ENCODE measurements around the gene NLK.
A peak's percentile ranks its signal among the peaks of the same experiment; 100 is the strongest.
"Not testable (repeated sequence)": the region's sequence is repeated elsewhere in the genome, so short reads cannot be mapped to it uniquely, and the experiment has no call there.

Gene NLK

GRCh38 chr17:28173031-28173561 lies 130.6 kb downstream of the NLK start:
- no peak for DNase-seq
- in situ Hi-C loops (cut with HindIII; ENCODE audit: low pct_ligation_motif_present, low pct_unique_long_range_greater_than_20kb, low sequenced_read_pairs) = no loop called here

- in situ Hi-C loops (cut with HindIII; ENCODE audit: low pct_ligation_motif_present, low pct_unique_long_range_greater_than_20kb, low sequenced_read_pairs) = no loop called here
- DNase-seq = no peak
These were observed 131.3 kb downstream of the NLK start for GRCh38 chr17:28173801-28174200.

DNA sequence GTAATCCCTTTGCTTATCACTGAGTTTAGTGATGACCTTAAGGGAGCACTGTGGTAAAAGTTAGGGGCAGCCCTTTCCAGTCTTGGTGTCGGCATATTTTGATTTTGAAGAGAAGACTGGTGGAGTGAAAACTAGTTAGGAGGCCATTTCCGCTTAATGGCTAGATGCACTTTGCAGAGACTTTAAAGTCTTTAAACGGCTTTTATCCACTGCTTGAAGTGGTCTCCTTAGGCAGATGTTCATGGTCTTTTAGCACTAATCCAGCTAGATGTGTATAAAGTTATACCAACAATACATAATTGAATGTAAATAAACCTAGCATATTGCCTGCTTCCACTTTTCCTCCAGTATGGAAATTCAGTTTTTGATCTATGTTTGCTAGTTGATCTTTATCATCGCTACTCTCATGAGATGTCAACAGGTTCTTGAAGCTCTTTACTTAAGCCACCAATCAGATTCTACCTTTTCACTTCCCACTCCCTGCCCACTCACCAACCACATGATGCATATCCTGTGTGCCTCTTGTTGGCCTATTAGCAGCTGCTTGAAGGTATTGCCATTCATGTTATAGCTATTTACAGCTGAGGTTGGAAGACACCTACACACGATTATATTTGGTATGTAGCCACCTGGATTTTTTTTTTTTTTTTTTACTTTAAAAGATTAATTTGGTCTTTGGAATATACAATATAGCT lies 132.0 kb downstream of the NLK start:
- DNase-seq = no peak
- in situ Hi-C loops (cut with HindIII; ENCODE audit: low pct_ligation_motif_present, low pct_unique_long_range_greater_than_20kb, low sequenced_read_pairs) = no loop called here

DNA sequence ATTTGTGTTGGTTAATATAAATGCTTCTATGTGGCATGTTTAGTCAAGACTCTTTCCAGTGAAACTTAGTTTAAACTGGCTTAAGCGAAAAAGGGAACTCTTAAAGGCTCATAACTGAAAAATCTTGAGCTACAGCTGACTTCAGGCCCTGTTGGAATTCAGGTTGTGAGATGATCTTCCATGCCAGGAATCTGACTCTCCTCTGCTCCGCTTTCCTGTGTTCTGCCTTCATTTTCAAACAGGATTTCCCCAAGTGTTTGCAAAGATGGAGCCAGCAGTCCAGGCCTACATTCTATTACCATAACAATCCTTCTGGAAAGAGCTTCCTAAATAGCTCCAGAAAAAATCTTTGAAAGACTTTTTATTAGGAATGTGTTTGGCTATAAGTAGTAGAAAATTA lies 134.9 kb downstream of the NLK start:
- in situ Hi-C loops (cut with HindIII; ENCODE audit: low pct_ligation_motif_present, low pct_unique_long_range_greater_than_20kb, low sequenced_read_pairs) = no loop called here
- no peak for DNase-seq

DNA sequence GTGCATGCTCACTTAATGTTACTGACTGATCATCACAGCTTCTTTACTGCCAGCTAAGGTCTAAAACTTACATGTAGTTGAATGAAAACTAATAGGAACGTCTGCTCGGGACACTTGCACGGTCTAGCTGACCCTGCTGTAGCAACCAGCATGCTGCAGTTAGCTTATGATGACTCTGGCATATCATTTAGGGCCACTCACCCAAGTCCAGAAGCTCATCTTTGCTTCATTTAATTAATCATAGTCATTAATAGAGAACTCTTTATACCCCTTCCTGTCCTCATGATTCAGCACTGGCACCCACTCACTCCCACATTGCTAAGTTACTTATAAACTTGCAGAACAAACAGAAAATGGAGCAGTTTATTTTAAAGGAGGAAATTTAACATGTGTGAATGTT lies 136.3 kb downstream of the NLK start:
- in situ Hi-C loops (cut with HindIII; ENCODE audit: low pct_ligation_motif_present, low pct_unique_long_range_greater_than_20kb, low sequenced_read_pairs) = no loop called here
- peak; percentile 22 for DNase-seq

DNA sequence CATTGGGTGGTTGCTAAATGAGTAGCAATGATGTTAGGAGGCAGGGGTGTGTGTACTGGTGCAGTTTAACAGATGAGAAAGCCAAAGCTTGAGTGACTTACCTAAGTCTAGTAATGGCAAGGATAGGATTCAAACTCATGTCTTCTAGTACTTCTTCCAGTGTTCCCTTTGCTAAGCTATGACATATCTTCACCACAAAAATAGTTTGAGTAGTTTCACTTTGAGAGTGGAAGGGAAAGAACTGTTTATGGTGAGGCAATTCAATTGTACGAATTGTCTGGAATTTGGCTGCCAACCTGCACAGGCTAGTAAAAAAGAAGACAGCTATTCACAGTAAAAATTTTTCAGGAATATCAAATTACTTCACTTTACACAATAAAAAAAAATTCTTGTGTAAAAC lies 138.0 kb downstream of the NLK start:
- in situ Hi-C loops (cut with HindIII; ENCODE audit: low pct_ligation_motif_present, low pct_unique_long_range_greater_than_20kb, low sequenced_read_pairs) = no loop called here
- DNase-seq = no peak

- in situ Hi-C loops (cut with HindIII; ENCODE audit: low pct_ligation_motif_present, low pct_unique_long_range_greater_than_20kb, low sequenced_read_pairs) = no loop called here
- DNase-seq = no peak
These were observed 139.1 kb downstream of the NLK start for GRCh38 chr17:28181568-28181967.

DNA sequence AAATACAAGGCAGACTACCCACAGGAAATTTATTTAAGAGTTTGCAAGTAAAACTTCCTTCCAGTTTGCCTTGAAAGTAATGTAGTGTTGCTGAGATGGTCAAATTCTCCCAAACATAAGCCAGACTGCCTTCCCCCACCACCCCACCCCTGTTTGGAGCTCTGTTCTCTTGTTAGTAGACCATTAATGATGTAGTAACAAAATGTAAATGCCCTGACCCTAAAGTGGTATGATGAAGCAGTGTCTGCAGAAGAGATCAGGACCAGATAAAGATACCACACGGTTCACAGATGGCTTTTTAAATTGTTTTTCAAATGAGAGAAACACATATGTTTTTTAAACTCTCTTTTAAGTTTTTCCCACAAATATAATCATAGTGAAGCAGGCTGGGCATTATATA lies 140.1 kb downstream of the NLK start:
- in situ Hi-C loops (cut with HindIII; ENCODE audit: low pct_ligation_motif_present, low pct_unique_long_range_greater_than_20kb, low sequenced_read_pairs) = no loop called here

DNA sequence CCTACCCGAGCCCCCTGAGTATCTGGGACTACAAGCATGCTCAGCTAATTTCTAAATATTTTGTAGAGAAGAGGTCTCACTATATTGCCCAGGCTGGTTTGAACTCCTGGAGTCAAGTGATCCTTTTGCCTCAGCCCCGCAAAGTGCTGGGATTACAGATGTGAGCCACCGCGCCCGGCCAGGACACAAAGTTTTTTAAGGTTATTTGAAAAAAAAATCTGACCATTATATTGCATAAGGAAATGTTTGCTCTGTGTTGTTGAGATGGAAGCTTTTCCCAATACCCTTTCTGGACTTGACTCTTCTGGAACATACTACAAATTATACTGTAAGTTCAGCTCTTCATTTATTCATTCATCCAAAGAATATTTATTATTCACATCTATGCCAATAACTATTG lies 143.2 kb downstream of the NLK start:
- no peak for DNase-seq
- in situ Hi-C loops (cut with HindIII; ENCODE audit: low pct_ligation_motif_present, low pct_unique_long_range_greater_than_20kb, low sequenced_read_pairs) = no loop called here

More for the DNA sequence above, 140.1 kb downstream of the NLK start:
- DNase-seq = no peak

DNA sequence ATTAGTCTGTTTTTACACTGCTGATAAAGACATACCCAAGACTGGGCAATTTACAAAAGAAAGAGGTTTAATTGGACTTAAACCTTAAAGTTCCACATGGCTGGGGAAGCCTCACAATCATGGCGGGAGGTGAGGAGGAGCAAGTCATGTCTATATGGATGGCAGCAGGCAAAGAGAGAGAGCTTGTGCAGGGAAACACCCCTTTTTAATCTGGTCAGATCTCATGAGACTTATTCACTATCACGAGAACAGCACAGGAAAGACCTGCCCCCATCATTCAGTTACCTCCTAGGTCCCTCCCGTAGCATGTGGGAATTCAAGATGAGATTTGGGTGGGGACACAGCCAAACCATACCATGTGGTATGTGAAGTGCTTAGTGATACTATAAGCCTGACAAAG lies 144.0 kb downstream of the NLK start:
- DNase-seq; in situ Hi-C loops (cut with HindIII; ENCODE audit: low pct_ligation_motif_present, low pct_unique_long_range_greater_than_20kb, low sequenced_read_pairs): not testable (repeated sequence)

DNA sequence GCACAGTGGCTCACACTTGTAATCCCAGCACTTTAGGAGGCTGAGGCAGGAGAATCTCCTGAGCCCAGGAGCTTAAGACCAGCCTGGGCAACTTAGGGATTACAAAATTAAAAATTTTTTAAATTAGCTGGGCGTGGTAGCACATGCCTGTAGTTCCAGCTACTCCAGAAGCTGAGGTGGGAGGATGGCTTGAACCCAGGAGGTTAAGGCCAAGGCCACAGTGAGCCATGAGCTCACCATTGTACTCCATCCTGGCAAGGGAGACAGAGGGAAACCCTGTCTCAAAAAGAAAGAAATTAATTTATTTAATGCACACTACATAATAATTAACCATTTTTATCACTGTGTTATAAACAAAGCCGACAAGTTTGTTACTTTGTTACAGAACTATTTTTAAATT lies 145.5 kb downstream of the NLK start:
- in situ Hi-C loops (cut with HindIII; ENCODE audit: low pct_ligation_motif_present, low pct_unique_long_range_greater_than_20kb, low sequenced_read_pairs) = no loop called here
- DNase-seq = no peak

GRCh38 chr17:28188841-28189263 lies 146.4 kb downstream of the NLK start:
- in situ Hi-C loops (cut with HindIII; ENCODE audit: low pct_ligation_motif_present, low pct_unique_long_range_greater_than_20kb, low sequenced_read_pairs) = no loop called here
- DNase-seq = no peak

DNA sequence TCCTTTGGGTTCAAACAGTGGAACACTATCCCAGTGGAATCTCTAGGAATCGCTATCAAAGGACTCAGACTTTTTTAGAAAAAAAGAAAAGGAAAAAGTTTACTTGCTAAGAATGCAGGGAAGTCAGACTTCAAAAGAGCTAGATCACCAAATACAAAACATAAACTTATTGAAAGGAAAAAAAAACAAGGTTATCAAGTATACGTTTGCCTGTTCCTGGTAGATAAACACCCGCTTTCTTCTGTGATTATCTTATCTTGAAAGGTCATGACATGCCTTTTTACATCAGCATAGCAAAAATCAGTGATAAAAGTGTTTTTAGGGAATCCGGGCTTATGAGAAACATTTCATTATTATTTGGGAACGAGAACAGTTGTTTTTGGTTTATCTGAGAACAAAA lies 147.2 kb downstream of the NLK start:
- DNase-seq = no peak

GRCh38 chr17:28191018-28191417 lies 148.5 kb downstream of the NLK start:
- DNase-seq = no peak
- in situ Hi-C loops (cut with HindIII; ENCODE audit: low pct_ligation_motif_present, low pct_unique_long_range_greater_than_20kb, low sequenced_read_pairs) = no loop called here

More for the DNA sequence above, 147.2 kb downstream of the NLK start:
- in situ Hi-C loops (cut with HindIII; ENCODE audit: low pct_ligation_motif_present, low pct_unique_long_range_greater_than_20kb, low sequenced_read_pairs) = no loop called here

GRCh38 chr17:28193241-28193640 lies 150.8 kb downstream of the NLK start:
- DNase-seq = no peak
- in situ Hi-C loops (cut with HindIII; ENCODE audit: low pct_ligation_motif_present, low pct_unique_long_range_greater_than_20kb, low sequenced_read_pairs) = no loop called here

- in situ Hi-C loops (cut with HindIII; ENCODE audit: low pct_ligation_motif_present, low pct_unique_long_range_greater_than_20kb, low sequenced_read_pairs) = no loop called here
These were observed 151.9 kb downstream of the NLK start for GRCh38 chr17:28194382-28194781.

DNA sequence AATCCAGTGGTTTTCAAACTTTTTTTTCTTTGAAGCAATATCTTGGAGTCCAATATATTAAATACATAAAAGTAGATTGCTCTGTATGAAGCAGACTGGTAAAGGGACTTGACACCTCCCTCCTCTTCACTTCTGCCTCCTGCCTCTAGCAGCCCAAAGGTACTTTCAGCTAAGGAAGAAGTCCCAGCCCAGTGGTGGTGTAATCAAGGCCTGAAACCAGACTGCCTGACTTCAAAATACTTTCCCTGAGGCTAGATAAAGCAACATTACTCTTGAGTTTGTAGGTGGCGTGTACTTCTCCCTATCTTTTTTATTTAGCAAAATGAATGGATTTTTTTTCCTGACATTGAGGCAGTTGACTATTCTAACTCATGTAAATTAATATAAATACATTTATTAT lies 154.2 kb downstream of the NLK start:
- in situ Hi-C loops (cut with HindIII; ENCODE audit: low pct_ligation_motif_present, low pct_unique_long_range_greater_than_20kb, low sequenced_read_pairs) = no loop called here

More at GRCh38 chr17:28194382-28194781, 151.9 kb downstream of the NLK start:
- DNase-seq = no peak

DNA sequence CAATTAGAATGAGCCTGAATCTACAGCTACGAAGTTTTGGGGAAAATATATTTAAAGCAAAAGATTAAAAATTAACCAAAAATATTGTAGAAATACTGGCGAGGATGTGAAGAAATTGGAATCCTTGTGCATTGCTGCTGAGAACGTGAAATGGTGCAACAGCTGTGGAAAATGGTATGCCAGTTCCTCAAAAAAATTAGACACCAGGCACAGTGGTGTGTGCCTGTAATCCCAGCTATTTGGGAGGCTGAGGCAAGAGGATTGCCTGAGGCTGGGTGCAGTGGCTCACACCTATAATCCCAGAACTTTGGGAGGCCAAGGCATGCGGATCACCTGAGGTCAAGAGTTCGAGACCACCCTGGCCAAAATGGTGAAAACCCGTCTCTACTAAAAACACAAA lies 156.6 kb downstream of the NLK start:
- DNase-seq = no peak
- in situ Hi-C loops (cut with HindIII; ENCODE audit: low pct_ligation_motif_present, low pct_unique_long_range_greater_than_20kb, low sequenced_read_pairs) = no loop called here

More for the DNA sequence above, 154.2 kb downstream of the NLK start:
- no peak for DNase-seq

- DNase-seq = no peak
- in situ Hi-C loops (cut with HindIII; ENCODE audit: low pct_ligation_motif_present, low pct_unique_long_range_greater_than_20kb, low sequenced_read_pairs) = no loop called here
These were observed 157.3 kb downstream of the NLK start for GRCh38 chr17:28199728-28200127.

DNA sequence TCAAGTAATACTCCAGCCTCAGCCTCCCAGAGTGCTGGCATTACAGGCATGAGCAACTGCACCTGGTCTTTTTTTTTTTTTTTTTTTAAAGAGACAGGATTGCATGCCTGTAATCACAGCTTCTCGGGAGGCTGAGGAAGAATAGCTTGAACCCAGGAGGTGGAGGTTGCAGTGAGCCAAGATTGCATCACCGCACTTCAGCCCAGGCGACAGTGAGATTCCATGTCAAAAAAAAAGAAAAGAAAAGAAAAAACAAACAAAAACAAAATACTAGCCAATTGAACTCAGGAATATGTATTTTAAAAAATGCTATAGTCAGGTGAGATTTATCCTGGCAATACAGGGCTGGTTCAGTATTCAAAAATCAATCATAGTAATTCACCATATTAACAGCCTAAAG lies 158.8 kb downstream of the NLK start:
- DNase-seq = no peak

More for the DNA sequence above, 158.8 kb downstream of the NLK start:
- in situ Hi-C loops (cut with HindIII; ENCODE audit: low pct_ligation_motif_present, low pct_unique_long_range_greater_than_20kb, low sequenced_read_pairs) = no loop called here

All from ACHN (cell line).